Activated T-helper 17 cell treated with anti-CD3 and anti-CD28 coated beads, Interleukin-2, amount 50 U/mL, for 72 hours (primary cell): ENCODE data around the gene ARSJ. TPM values are rescaled to one million over a fixed set of nuclear protein-coding genes. Genes with fewer than 3 reads are reported as not detected.
A peak's percentile ranks its signal among the peaks of the same experiment; 100 is the strongest.
"Not testable (repeated sequence)": the region's sequence is repeated elsewhere in the genome, so short reads cannot be mapped to it uniquely, and the experiment has no call there.

ENCODE experiments used
- ATAC-seq: fragments of 150-1000 bp; cut with Tn5 transposase; replicated peaks from 2 replicates; pipeline ENCODE4 v1.10.0; 2021; ENCODE audit warnings: mild to moderate bottlenecking, moderate library complexity
- H3K27ac Mint-ChIP-seq: one replicate; pipeline ENCODE4 v1.8.0; 2022; ENCODE audit warnings: mixed read lengths
- H3K27me3 Mint-ChIP-seq: one replicate; pipeline ENCODE4 v1.8.0; 2022; ENCODE audit warnings: mixed read lengths
- H3K36me3 Mint-ChIP-seq: one replicate; pipeline ENCODE4 v1.8.0; 2022; ENCODE audit warnings: low read depth, mild to moderate bottlenecking, mixed read lengths
- H3K4me1 Mint-ChIP-seq: one replicate; pipeline ENCODE4 v1.8.0; 2022; ENCODE audit warnings: mixed read lengths
- H3K4me3 Mint-ChIP-seq: one replicate; pipeline ENCODE4 v1.8.0; 2022; ENCODE audit warnings: mild to moderate bottlenecking, mixed read lengths
- H3K9me3 Mint-ChIP-seq: one replicate; pipeline ENCODE4 v1.8.0; 2022; ENCODE audit warnings: mixed read lengths
- total RNA-seq, 2 donors: library from RNA; stranded (reverse); gene quantifications; one replicate each; pipeline ENCODE4 v1.2.3, GENCODE V29; 2022

Gene ARSJ
- total RNA-seq, 2 donors from 2014 or later: 0.19 TPM; not detected in 1

DNA sequence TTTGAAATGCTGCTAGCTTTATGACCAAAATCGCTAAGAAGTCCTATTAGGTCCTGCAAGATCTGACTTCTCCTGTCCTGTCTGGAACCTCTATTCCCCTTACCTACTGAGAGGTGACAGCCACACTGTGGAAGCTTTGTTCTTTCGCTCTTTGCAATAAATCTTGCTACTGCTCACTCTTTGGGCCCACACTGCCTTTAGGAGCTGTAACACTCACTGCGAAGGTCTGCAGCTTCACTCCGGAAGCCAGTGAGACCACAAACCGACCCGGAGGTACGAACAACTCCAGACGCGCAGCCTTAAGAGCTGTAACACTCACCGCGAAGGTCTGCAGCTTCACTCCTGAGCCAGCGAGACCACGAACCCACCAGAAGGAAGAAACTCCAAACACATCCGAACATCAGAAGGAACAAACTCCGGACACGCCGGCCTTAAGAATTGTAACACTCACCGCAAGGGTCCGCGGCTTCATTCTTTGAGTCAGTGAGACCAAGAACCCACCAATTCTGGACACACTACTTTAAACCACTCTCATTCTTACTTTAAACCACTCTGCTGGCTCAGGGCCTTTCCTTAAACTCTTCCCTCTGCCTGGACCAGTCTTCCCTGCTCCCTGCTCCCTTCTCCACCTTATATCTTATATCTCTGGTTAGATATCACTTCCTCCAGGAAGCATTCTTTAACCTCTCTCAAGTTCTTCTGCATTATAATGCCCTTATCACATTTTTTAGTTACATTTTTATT, 25.2 kb upstream of the ARSJ start:
- peak overlapping the region; percentile 61 for H3K4me3 Mint-ChIP-seq
- not testable (repeated sequence) for H3K36me3 Mint-ChIP-seq, H3K27me3 Mint-ChIP-seq, H3K27ac Mint-ChIP-seq, H3K9me3 Mint-ChIP-seq
- H3K4me1 Mint-ChIP-seq: peaks cover 22% of the 10 kb centered on the region
- ATAC-seq: peak; percentile 30

DNA sequence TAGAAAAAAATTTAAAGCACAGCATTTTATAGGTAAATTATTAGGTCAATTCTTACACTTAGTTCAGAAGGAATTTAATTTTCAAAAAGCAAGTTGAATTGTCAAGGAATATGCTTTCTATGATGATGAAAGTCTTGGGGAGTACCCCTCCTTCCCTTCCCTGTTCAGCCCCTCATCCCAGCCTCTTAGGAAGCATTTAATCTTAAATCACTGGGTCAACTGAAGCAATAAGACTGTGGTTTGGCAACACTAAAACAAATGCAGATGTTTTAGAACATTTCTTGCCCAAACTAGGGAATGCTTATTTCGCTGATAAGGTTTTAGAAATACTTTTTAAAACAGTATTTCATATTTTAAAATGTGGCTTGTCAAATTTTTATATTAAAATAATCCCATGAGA, 19.1 kb upstream of the ARSJ start:
- ATAC-seq: no peak
- H3K9me3 Mint-ChIP-seq: no peaks in the 10 kb centered on the region
- no peak overlapping the region for H3K27ac Mint-ChIP-seq
- H3K27me3 Mint-ChIP-seq: no peaks in the 10 kb centered on the region
- peaks cover 4% of the 10 kb centered on the region for H3K4me1 Mint-ChIP-seq
- H3K4me3 Mint-ChIP-seq: no peak overlapping the region
- H3K36me3 Mint-ChIP-seq: no peaks in the 10 kb centered on the region

DNA sequence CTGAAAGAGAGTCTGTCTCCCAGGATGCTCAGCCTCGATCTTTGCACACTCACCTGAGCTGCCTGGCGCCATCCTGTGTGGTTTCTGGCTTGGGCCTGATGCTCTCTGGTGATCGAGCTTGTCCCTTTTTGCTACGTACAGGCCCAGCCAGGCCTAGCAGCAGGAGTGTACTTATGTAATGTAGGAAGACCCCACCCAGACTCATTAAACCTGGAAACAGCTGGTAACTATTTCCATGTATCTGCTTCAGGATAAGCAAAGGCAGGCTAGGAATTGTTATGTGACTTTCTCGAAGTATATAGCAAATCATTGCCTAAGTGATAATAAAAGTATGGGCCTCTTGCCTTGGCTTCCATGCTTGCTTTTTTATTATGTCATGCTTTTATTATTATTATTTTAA, 18.6 kb upstream of the ARSJ start:
- no peak for ATAC-seq
- Mint-ChIP-seq H3K4me1 (peaks cover 4% of the 10 kb centered on the region), H3K27me3 (no peaks in the 10 kb centered on the region), H3K4me3 (no peak overlapping the region), H3K36me3 (no peaks in the 10 kb centered on the region), H3K9me3 (no peaks in the 10 kb centered on the region), H3K27ac (no peak overlapping the region)

DNA sequence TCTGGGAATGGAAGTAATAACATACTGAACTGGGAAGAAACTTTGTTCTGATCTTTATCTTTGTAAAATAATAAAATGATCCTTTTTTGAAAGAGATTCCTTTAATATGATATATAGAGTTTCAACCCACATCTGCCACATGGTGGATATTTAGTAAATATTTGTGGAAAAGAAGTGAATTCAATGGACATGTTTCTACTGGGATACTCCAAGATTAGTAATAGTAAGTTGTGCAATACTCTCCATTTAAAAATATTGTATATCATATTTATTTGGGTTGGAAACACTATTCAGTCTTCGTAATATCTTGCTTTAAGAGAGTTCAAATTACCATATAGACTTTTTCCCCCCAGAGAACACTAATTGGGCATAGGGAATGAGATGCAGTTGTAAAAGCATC, 17.8 kb upstream of the ARSJ start:
- H3K36me3 Mint-ChIP-seq: no peaks in the 10 kb centered on the region
- no peaks in the 10 kb centered on the region for H3K9me3 Mint-ChIP-seq
- H3K27ac Mint-ChIP-seq: no peak overlapping the region
- H3K27me3 Mint-ChIP-seq: no peaks in the 10 kb centered on the region
- peaks cover 4% of the 10 kb centered on the region for H3K4me1 Mint-ChIP-seq
- no peak overlapping the region for H3K4me3 Mint-ChIP-seq
- ATAC-seq: no peak

DNA sequence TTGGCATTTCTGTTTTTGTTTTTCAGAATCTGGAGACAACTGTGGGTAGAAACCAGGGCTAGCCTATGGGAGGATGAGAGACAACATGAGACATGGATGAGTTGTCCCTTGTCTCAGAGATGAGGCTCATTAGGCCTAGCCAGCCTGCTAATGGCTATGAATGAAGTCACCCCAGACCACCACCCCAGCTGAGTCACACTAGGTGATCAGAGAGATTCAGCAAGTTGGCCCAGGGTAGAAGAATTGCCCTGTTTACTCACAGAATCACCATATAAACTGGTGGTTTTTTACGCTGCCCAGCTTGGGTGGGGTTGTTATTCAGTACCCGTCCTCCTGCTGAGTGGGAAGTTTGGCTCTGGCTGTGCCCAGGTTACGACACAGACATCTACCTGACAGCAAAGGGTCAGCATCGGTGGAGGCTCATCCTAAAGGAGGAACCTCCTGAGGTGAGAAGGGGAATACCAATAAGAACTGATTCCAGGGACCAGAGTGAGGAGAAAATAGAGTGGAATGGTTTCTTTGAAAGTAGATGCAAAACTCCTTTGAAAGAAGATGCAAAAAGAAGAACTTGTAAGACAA, 17.2 kb upstream of the ARSJ start:
- H3K9me3 Mint-ChIP-seq: no peaks in the 10 kb centered on the region
- H3K27me3 Mint-ChIP-seq: no peaks in the 10 kb centered on the region
- no peak overlapping the region for H3K4me3 Mint-ChIP-seq
- H3K36me3 Mint-ChIP-seq: no peaks in the 10 kb centered on the region
- ATAC-seq: peak; percentile 76
- no peak overlapping the region for H3K27ac Mint-ChIP-seq
- H3K4me1 Mint-ChIP-seq: peaks cover 4% of the 10 kb centered on the region

DNA sequence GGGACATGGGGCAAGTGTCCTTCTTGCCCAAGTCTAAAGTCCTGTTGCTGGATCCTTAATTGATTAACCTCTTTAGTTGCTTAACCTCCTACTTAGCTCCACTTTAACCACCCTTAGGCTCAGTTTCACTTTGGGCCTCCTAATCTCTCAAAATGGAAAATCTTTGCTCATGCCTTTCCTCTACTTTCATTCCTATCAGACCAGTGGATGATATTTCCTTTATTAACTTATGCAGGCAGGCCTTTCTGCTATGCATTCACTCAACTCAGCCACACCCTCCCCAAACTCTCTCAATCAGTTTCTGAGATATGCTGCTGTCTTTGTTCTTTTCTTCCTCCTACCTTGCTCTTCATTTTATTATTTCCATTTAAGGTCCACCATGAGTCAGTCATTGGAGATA, 14.4 kb upstream of the ARSJ start:
- Mint-ChIP-seq H3K27me3 (no peaks in the 10 kb centered on the region), H3K9me3 (no peaks in the 10 kb centered on the region), H3K27ac (no peak overlapping the region), H3K36me3 (no peaks in the 10 kb centered on the region), H3K4me1 (peaks cover 4% of the 10 kb centered on the region), H3K4me3 (no peak overlapping the region)
- ATAC-seq: peak; percentile 23

DNA sequence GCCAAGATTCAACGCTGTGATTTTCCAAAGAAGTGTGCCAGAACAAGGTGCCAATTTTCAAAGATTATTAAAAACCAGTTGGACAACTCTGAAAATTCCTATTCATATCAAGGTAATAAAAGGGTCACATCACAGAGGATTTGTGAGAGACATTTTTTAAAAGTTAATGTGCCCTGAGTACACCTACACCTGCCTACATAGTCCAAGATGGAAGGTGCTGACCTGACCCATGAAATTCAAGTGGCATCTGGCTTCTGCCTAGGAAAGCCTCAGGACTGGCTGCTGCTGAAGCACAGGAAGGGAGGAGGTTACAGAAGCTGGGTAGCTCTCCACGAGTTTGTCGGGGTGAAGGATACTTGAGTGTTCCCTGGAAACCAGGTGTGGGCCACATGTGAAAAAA, 11.4 kb upstream of the ARSJ start:
- Mint-ChIP-seq H3K27ac (no peak overlapping the region), H3K36me3 (no peaks in the 10 kb centered on the region), H3K9me3 (no peaks in the 10 kb centered on the region), H3K27me3 (no peaks in the 10 kb centered on the region), H3K4me1 (peaks cover 4% of the 10 kb centered on the region), H3K4me3 (no peak overlapping the region)
- no peak for ATAC-seq

DNA sequence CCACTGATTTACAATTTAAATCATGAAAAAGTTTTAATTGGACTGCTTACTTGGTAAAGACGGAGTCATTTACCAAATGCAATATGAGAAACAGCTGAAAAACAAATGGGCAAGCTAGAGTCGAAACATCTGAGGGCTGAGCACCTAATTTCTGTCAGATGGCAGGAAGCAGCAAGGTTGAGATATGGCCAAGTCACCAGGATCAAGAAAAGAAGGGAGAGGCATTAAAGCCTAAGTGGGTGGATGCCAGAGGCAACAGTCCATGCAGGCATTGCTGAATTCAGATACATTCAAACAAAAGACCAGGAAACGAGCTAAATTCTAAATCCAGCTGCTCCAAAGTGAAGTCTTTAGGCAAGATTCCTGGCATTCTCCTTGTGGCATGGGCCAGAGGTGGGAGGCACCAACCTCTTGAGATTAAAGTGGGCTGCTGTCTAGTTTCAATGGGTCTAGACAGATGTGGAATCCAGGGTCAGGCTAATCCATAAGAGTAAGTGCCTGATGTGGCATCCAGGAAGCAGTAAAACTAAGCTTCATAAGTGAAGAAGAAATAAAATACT, 8.0 kb upstream of the ARSJ start:
- no peak for ATAC-seq
- no peaks in the 10 kb centered on the region for H3K27me3 Mint-ChIP-seq
- H3K4me3 Mint-ChIP-seq: no peak overlapping the region
- H3K4me1 Mint-ChIP-seq: no peaks in the 10 kb centered on the region
- H3K36me3 Mint-ChIP-seq: no peaks in the 10 kb centered on the region
- no peak overlapping the region for H3K27ac Mint-ChIP-seq
- H3K9me3 Mint-ChIP-seq: no peaks in the 10 kb centered on the region

DNA sequence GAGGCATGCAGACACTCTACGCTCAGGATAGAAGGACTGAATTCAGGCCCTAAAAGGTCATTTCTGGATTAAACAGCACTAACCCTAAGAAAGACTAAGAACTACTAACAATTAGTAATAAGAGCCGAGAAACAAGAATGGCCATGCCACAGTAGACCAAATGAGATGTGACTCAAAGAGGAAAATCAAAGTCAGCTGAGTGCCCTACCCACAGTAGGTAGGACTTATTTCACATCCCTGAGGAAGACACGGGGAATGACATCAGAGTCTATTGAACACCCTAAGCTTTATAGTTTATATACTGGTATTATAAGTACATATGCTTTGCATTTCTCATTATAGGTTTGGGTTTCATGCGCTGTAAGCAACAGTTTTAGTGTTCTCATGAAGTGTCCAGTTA, 2.7 kb upstream of the ARSJ start:
- H3K36me3 Mint-ChIP-seq: no peaks in the 10 kb centered on the region

DNA sequence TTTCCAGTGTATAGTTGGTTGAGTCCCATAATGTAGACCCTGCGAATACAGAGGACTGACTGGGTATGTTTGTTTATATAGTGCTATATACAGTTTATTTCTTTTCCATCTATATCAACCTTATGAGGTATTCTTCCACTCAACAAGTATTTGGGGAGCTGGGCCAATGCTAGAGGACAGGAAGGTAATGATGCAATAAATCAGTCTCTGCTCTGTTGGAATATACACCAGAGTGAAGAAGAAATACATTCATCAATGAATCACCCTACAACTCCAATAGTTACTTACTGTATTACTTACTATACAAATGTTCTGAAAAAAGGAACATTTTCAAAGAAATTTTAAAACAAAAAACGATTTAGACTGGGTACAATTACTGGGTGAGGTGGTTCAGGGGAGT, 2.1 kb upstream of the ARSJ start:
- Mint-ChIP-seq H3K4me3 (no peak overlapping the region), H3K9me3 (no peaks in the 10 kb centered on the region), H3K27ac (no peak overlapping the region), H3K4me1 (no peaks in the 10 kb centered on the region), H3K27me3 (peaks cover 14% of the 10 kb centered on the region), H3K36me3 (no peaks in the 10 kb centered on the region)
- ATAC-seq: no peak

More for the DNA sequence above, 2.7 kb upstream of the ARSJ start:
- H3K4me1 Mint-ChIP-seq: no peaks in the 10 kb centered on the region
- ATAC-seq: no peak
- no peak overlapping the region for H3K4me3 Mint-ChIP-seq
- H3K9me3 Mint-ChIP-seq: no peaks in the 10 kb centered on the region
- H3K27ac Mint-ChIP-seq: no peak overlapping the region
- H3K27me3 Mint-ChIP-seq: peaks cover 14% of the 10 kb centered on the region

DNA sequence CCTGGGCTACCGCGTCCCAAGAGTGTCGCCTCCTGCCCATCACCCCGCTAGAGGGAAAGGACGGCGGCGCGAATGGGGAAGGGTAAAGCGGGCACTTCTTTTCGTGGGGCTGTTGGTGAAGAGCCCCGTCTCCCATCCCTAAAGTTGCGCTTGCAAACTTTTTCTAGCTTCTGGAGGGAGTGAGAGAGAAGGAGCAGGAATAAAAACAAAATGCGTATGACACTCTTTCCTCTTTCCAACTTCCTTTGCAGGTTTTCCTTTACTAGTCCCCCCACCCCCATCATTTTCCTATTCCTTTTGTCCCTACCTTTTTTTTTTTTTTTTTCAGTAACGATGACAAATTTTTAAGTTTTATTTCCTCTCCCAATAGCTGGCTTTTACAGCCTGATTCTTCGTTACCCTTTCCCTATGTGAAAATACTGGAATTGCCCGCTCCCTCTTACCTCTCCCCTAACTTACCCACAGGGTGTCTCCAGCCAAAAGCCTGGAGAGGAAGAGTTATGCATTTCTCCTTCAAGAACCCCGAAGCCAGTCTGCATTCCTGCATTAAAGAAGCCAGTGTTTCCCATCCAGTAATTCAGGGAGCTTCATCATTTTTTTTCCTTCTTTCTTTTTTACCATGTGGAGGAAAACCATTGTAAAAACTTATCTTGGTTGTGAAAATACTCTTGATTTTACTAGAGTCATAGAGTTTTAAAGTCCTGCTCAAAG, 613 bp upstream of the ARSJ start:
- Mint-ChIP-seq H3K9me3 (no peaks in the 10 kb centered on the region), H3K4me3 (peak overlapping the region; percentile 82), H3K27ac (peak overlapping the region; percentile 65), H3K27me3 (peaks cover 14% of the 10 kb centered on the region), H3K36me3 (no peaks in the 10 kb centered on the region), H3K4me1 (no peaks in the 10 kb centered on the region)
- ATAC-seq: peak; percentile 54

DNA sequence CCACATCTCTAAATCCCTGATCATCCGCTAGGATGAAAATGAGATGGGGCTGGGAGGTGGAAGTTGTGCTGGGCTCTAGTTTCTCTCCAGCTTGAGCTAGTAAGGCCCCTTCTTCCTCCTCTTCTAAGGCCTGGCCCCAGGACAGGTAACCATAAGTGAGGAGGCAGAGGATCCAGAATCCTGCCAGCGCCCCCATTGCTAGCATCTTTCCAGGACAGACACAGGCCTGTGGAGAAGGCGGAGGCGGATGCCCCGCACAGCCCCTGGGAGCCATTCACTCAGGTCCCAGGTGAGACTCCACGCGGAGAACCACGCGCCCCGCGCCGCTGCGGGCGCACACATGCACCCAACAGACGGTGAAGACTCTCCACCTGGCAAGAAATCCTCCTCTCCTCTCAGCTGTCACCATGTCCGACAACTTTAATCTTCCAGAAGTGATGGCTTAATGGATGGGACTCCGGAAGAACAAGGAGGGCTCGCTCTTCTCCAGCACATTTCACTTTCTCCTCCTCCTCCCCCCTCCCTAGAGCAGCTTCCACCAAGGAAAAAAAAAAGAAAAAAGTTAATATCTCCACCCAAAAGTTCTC, 793 bp downstream of the ARSJ start:
- H3K36me3 Mint-ChIP-seq: no peaks in the 10 kb centered on the region
- H3K27me3 Mint-ChIP-seq: peaks cover 14% of the 10 kb centered on the region
- H3K4me3 Mint-ChIP-seq: peak overlapping the region; percentile 82
- no peaks in the 10 kb centered on the region for H3K9me3 Mint-ChIP-seq
- H3K4me1 Mint-ChIP-seq: no peaks in the 10 kb centered on the region
- H3K27ac Mint-ChIP-seq: no peak overlapping the region
- ATAC-seq: no peak

DNA sequence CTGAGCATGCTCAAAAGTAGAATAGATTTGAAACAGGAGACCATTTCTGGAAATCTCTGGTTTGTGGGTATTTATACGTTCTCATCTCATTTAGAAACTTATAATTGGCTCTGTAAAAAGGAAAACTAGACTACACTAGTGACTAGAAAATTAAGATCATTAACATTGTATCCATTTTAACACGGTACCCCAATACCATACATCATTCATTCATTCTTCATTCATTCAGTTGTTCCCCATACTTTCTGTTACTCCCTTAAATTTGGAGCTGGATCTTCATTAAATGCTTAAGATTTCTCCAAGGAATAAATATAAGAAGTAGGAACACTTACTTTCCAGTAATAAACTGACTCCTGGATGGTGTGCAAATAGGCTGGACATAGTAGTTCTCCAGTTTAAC, 1.3 kb downstream of the ARSJ start:
- peaks cover 14% of the 10 kb centered on the region for H3K27me3 Mint-ChIP-seq

DNA sequence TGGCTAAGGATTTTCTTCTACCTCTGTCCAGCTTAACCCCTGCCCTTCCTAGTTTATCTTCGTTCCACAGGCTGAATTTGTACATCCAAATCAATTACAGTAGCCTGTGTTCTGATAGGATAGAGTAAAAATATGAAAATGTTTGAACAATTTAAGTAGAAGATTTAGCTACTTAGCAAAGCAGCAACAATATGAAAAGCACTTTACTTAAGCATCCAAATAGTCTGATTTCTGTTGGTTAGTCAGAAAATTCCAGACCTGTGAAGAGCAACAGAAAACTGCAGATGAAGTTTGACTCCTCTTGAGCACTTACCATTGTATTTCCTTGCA, 2.0 kb downstream of the ARSJ start:
- no peak for ATAC-seq
- Mint-ChIP-seq H3K36me3 (no peaks in the 10 kb centered on the region), H3K4me3 (no peak overlapping the region), H3K27ac (no peak overlapping the region), H3K4me1 (no peaks in the 10 kb centered on the region), H3K9me3 (peaks cover 4% of the 10 kb centered on the region), H3K27me3 (peaks cover 14% of the 10 kb centered on the region)

More for the DNA sequence above, 1.3 kb downstream of the ARSJ start:
- Mint-ChIP-seq H3K27ac (no peak overlapping the region), H3K4me1 (no peaks in the 10 kb centered on the region), H3K9me3 (peaks cover under 1% of the 10 kb centered on the region), H3K36me3 (no peaks in the 10 kb centered on the region), H3K4me3 (no peak overlapping the region)
- ATAC-seq: no peak
